ENCODE results near the gene KIAA1217.

Gene KIAA1217

GRCh38 chr10:24287559-24288195 lies 78.7 kb downstream of the KIAA1217 start:
- no peak for TF ChIP-seq CTCF (IDR thresholded peaks at IDR 0.05; ENCODE audit: extremely low read depth, missing control alignments)
- DNase-seq (ENCODE audit: low spot score) = no peak

GRCh38 chr10:24288581-24288980 lies 79.6 kb downstream of the KIAA1217 start:
- TF ChIP-seq CTCF (IDR thresholded peaks at IDR 0.05; ENCODE audit: extremely low read depth, missing control alignments) = no peak
- DNase-seq (ENCODE audit: low spot score) = no peak

GRCh38 chr10:24289235-24289634 lies 80.3 kb downstream of the KIAA1217 start:
- TF ChIP-seq CTCF (IDR thresholded peaks at IDR 0.05; ENCODE audit: extremely low read depth, missing control alignments) = no peak
- DNase-seq (ENCODE audit: low spot score) = no peak

GRCh38 chr10:24292304-24293293 lies 83.7 kb downstream of the KIAA1217 start:
- TF ChIP-seq CTCF (IDR thresholded peaks at IDR 0.05; ENCODE audit: extremely low read depth, missing control alignments) = no peak
- DNase-seq (ENCODE audit: low spot score) = no peak

- DNase-seq (ENCODE audit: low spot score) = no peak
Measured at GRCh38 chr10:24299578-24300260, 90.8 kb downstream of the KIAA1217 start.

GRCh38 chr10:24303522-24304310 lies 94.8 kb downstream of the KIAA1217 start:
- TF ChIP-seq CTCF (IDR thresholded peaks at IDR 0.05; ENCODE audit: extremely low read depth, missing control alignments) = no peak
- DNase-seq (ENCODE audit: low spot score) = no peak

More at GRCh38 chr10:24299578-24300260, 90.8 kb downstream of the KIAA1217 start:
- TF ChIP-seq CTCF (IDR thresholded peaks at IDR 0.05; ENCODE audit: extremely low read depth, missing control alignments) = no peak

Data from GM20000 (cell line).